Kidney (tissue), 14 donors: ENCODE results near the gene PPP2R2C. TPM values are rescaled to one million over a fixed set of nuclear protein-coding genes. Genes with fewer than 3 reads are reported as not detected.

Experiments
- DNase-seq, 5 donors: peaks; one replicate each; pipeline ENCODE4 v3.0.0-alpha.2; 2013 to 2020
- FAIRE-seq: peaks from 2 replicates; lab custom pipeline; 2012; peaks lifted over from hg19 to GRCh38; lab: Jason Lieb, UNC
- H3K27ac ChIP-seq, 2 donors: one replicate each; pipeline ENCODE4 v1.7.0; 2013; ENCODE audit warnings: low read depth in 2 of 2, low read length in 2 of 2, inconsistent platforms in 1 of 2
- H3K27me3 ChIP-seq: one replicate; pipeline ENCODE4 v1.7.1; 2013; ENCODE audit warnings: low read length, inconsistent platforms; ENCODE audit not compliant: control insufficient read depth, insufficient read depth
- H3K36me3 ChIP-seq, 3 donors: one replicate each; pipeline versions ENCODE4 v1.7.0 to v1.7.1; 2013; ENCODE audit warnings: low read length in 3 of 3, control low read depth in 1 of 3, inconsistent platforms in 1 of 3; ENCODE audit not compliant: insufficient read depth in 3 of 3, control insufficient read depth in 2 of 3
- H3K4me1 ChIP-seq, 3 donors: one replicate each; pipeline versions ENCODE4 v1.7.0 to v1.7.1; 2013; ENCODE audit warnings: low read length in 3 of 3, inconsistent platforms in 1 of 3, low read depth in 1 of 3; ENCODE audit not compliant: control insufficient read depth in 2 of 3, insufficient read depth in 2 of 3
- H3K4me3 ChIP-seq, 3 donors: one replicate each; pipeline versions ENCODE4 v1.7.0 to v1.8.1; 2013; ENCODE audit warnings: low read length in 3 of 3, control low read depth in 1 of 3, inconsistent platforms in 1 of 3
- H3K9ac ChIP-seq, 3 donors: one replicate each; pipeline versions ENCODE4 v1.7.0 to v1.7.1; 2013; ENCODE audit warnings: low read length in 3 of 3, control low read depth in 1 of 3, inconsistent platforms in 1 of 3
- H3K9me3 ChIP-seq, 3 donors: one replicate each; pipeline versions ENCODE4 v1.7.0 to v1.7.1; 2013; ENCODE audit warnings: low read length in 3 of 3, control low read depth in 1 of 3, inconsistent platforms in 1 of 3; ENCODE audit not compliant: control insufficient read depth in 2 of 3, insufficient read depth in 1 of 3
- intact Hi-C: fragments of 100-400 bp; cut with DNase I; formaldehyde crosslinking; loops from one replicate; pipeline ENCODE4 v1.11.1; 2022
- polyA plus RNA-seq: library from polyadenylated mRNA; stranded (reverse); fragments of 350-450 nt; fragmentation: Illumina TruSeq; extraction: RNeasy Lipid Tissue Mini Kit (QIAGEN cat#74804); gene quantifications from one replicate; pipeline ENCODE4 v1.2.3, GENCODE V29; 2014; ENCODE audit warnings: low read depth, low replicate concordance; ENCODE audit not compliant: insufficient read depth
- total RNA-seq: library from RNA; stranded (reverse); fragmentation: NEBNext Ultra II Directional; extraction: Animal tissue kit (Norgen Biotek cat#: 25700); gene quantifications from one replicate; pipeline ENCODE4 v1.2.1, GENCODE V29; 2021
- TF ChIP-seq, protein P1 (sequence below): IDR thresholded peaks from 3 replicates; pipeline ENCODE4 v1.5.1; 2012; ENCODE audit warnings: mild to moderate bottlenecking, moderate library complexity, borderline replicate concordance; ENCODE audit not compliant: insufficient read depth; ENCODE audit errors: extremely low read depth
- donor health status: control.
- donor health status: control.
- donor health status: control.
- donor health status: control.
- donor health status: control.
- donor health status: DM: yes; HTN: yes; CAD: no.
- donor health status: Normal renal cell carcinoma (clear cell type).

The PPP2R2C gene
- total and polyA plus RNA-seq, 2 donors from 2014 or later = 0.39 to 0.82 TPM

DNA sequence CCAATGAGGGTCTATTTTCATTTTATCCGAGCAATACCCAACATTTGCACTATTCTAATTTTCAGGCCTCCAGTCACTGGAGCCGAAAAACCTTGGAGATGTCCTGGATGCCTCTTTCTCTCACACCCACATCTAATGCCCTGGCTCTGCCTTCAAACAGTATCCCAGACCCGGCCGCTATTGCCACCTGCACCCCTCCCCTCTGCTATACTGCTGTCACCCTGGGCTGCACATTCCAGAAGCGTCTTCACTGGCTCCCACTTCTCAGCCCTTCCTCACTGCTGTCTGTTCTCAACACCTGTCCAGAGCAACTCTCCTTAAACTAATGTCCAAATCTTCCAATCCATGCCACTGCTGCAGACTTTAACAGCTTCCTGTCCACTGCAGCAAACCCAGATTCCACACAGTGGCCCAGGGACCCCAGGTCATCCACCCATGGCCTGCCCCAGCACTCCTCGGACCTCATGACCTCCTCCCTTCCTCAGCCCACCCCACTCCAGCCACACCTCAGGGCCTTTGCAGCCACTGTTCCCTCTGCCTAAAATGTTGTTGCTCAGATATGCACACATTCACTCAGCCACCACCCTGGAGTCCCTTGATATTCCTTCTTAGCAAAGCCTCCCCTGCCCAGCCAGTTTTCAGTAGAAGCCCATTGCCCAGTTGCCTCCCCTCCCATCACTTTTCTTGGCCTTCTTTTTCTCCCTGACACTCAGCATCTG is 30.5 kb upstream of the PPP2R2C start:
- DNase-seq = no peak
- peaks cover 0 to 18% (median 0%) of the 10 kb centered on the region in 3 donors for H3K9me3 ChIP-seq

GRCh38 chr4:6502147-6502546 is 29.7 kb upstream of the PPP2R2C start:
- FAIRE-seq (no peak), DNase-seq (no peak)
- Histone ChIP-seq H3K4me1 (no peaks in the 10 kb centered on the region), H3K4me3 (no peak overlapping the region), H3K27ac (no peak overlapping the region), H3K36me3 (no peaks in the 10 kb centered on the region), H3K27me3 (no peaks in the 10 kb centered on the region), H3K9ac (no peak overlapping the region), H3K9me3 (peaks cover 0 to 18% (median 0%) of the 10 kb centered on the region in 3 donors)
- TF ChIP-seq, protein P1, sequence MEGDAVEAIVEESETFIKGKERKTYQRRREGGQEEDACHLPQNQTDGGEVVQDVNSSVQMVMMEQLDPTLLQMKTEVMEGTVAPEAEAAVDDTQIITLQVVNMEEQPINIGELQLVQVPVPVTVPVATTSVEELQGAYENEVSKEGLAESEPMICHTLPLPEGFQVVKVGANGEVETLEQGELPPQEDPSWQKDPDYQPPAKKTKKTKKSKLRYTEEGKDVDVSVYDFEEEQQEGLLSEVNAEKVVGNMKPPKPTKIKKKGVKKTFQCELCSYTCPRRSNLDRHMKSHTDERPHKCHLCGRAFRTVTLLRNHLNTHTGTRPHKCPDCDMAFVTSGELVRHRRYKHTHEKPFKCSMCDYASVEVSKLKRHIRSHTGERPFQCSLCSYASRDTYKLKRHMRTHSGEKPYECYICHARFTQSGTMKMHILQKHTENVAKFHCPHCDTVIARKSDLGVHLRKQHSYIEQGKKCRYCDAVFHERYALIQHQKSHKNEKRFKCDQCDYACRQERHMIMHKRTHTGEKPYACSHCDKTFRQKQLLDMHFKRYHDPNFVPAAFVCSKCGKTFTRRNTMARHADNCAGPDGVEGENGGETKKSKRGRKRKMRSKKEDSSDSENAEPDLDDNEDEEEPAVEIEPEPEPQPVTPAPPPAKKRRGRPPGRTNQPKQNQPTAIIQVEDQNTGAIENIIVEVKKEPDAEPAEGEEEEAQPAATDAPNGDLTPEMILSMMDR = no peak
- intact Hi-C loops = no loop called here

More for the DNA sequence above, 30.5 kb upstream of the PPP2R2C start:
- no peaks in the 10 kb centered on the region for H3K4me1 ChIP-seq
- no peak for FAIRE-seq
- no peak overlapping the region for H3K27ac ChIP-seq
- TF ChIP-seq, protein P1 = no peak
- H3K27me3 ChIP-seq = no peaks in the 10 kb centered on the region
- H3K4me3 ChIP-seq = no peak overlapping the region
- H3K9ac ChIP-seq = no peak overlapping the region
- intact Hi-C loops = no loop called here
- H3K36me3 ChIP-seq = no peaks in the 10 kb centered on the region

- intact Hi-C loops = no loop called here
Measured at GRCh38 chr4:6501171-6501570, 28.8 kb upstream of the PPP2R2C start.

More at GRCh38 chr4:6501171-6501570, 28.8 kb upstream of the PPP2R2C start:
- Histone ChIP-seq H3K9ac (no peak overlapping the region), H3K27ac (no peak overlapping the region), H3K36me3 (no peaks in the 10 kb centered on the region), H3K4me1 (no peaks in the 10 kb centered on the region), H3K27me3 (no peaks in the 10 kb centered on the region), H3K4me3 (no peak overlapping the region), H3K9me3 (peaks cover 0 to 12% (median 0%) of the 10 kb centered on the region in 3 donors)
- FAIRE-seq (no peak), DNase-seq (no peak)
- TF ChIP-seq, protein P1 = no peak
